ENCODE measurements around the gene MIPOL1.

DNA sequence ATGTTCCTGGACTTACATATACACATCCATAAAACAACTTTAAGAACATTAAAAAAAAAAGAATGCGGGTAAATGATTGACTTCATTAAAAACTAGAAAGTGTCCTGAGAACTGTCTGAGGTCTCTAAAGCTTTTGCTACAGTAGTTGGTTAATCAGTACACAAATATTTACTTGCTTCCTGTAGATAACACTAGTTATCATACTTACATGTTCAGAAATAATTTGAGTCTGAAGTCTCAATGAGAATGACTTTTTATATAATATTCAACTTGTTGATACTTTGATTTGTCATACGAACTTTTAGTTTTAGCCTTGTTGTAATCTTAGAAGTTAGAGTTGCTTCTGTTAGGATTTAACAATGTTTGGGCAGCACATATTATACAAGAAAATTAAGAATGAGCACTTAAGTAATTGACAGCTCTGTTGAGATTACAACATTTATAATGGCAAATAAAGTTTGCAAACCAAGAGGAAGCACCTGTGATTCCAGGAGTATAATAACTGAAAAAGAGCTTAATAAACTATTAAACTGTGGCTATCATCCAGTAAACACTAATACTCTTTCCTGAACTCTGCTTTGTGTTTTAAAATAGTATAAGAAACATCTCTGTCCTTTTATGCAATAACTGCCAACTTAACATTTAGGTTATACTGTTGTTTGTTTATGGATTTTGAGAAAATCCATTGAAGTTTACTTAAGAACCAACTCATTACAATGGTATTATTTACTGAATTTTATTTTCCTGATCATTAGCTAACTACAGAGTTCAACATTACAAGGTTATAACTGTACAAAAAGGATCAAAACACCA, 131.7 kb downstream of the MIPOL1 start:
- no peak for TF ChIP-seq POLR2A (IDR thresholded peaks at IDR 0.05)
- TF ChIP-seq, protein P1, sequence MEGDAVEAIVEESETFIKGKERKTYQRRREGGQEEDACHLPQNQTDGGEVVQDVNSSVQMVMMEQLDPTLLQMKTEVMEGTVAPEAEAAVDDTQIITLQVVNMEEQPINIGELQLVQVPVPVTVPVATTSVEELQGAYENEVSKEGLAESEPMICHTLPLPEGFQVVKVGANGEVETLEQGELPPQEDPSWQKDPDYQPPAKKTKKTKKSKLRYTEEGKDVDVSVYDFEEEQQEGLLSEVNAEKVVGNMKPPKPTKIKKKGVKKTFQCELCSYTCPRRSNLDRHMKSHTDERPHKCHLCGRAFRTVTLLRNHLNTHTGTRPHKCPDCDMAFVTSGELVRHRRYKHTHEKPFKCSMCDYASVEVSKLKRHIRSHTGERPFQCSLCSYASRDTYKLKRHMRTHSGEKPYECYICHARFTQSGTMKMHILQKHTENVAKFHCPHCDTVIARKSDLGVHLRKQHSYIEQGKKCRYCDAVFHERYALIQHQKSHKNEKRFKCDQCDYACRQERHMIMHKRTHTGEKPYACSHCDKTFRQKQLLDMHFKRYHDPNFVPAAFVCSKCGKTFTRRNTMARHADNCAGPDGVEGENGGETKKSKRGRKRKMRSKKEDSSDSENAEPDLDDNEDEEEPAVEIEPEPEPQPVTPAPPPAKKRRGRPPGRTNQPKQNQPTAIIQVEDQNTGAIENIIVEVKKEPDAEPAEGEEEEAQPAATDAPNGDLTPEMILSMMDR (IDR thresholded peaks at IDR 0.05): no peak
